Nucleus accumbens (tissue), 56 donors: ENCODE results near the gene ZNF678.

Experiments
- DNase-seq, 56 donors: peaks; one replicate each; lab custom pipeline; 2025; lab: John Stamatoyannopoulos, UW

ZNF678 gene

DNA sequence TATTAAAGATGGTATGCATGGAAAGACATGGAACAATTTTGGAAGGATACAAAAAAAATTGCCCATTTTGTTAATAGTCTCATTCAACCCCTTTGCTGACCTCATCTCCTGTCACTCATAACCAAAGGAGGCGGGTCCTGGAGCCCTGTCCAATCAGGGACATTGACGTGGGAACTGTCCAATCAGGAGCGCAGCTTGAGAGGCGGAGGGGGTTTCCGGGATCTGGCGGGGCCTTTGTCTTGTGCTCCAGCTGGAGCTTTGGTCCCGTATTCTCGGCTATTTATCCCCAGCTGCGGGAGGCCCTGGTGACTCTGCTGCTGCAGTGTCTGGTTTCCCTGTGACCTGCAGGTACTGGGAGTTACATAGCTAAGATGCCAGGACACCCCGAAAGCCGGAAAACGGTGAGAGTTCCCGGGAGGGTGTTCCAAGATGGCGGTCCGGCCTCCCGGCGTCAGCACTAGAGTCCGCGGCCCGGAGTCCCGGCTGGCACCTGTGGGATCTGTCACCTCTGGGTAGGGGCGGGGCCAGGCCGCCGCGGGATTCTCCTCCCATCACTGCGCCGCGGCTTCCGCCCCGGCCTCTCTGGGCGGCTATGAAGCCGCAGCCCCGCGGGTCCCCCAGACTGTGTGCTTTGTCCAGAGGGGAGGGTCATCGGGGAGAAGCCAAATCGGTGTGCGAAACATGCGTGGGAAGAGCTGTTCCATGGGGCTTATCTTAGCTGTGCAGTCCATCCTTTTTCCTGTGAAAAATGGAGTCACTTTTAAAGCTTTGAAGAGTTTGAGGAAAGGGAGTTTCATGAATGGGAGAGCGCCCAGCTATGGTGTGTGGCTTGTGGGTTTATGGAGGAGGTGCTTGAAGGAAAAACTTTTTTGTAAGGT is at the start of gene ZNF678:
Gene ZNF678, plus strand, starts transcription at position 233 of the 878 bp plus-strand sequence. CDS start 87,436 bp downstream, outside the sequence.
- peak in 55 of 56 donors; percentile 50 to 95 (median 85) for DNase-seq

DNA sequence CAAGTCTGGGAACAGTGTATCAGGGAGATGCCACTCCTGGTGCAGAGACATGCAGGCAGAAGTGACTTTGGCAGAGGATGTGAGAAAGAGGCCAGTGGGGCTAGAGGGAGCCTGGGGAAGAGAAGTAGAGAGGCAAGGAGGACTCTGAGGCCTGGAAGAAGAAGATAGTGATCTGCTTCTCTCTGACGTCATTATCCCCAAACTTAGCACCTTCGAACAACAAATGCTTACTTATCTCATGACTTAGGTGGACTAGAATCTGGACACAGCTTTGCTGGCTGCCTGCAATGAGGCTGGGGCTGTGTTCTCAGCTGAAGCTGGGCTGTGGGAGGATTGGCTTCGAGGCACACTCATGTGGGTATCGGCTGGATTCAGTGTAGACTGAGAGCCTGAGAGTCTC is 44.5 kb upstream of the ZNF678 start:
- DNase-seq = no peak

DNA sequence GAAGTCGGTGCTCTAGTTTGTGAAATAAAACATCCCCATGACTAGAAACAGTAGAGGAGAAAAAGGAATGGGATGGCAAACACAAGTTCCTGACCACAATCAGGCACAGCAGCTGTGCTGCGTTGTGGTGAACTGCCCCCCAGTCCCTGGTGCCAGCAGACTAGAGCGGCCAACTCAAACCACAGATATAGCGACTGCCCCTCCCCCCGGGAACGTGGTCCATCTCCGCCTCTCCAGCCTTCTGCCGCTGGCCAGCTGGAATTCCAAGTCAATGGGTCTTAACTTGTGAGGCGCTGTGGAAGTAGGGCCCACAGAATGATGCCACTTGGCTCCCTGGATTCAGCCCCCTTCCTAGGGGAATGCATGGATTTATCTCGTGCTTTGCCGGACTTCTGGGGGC is 41.6 kb upstream of the ZNF678 start:
- no peak for DNase-seq

GRCh38 chr1:227526524-227526923 is 36.8 kb upstream of the ZNF678 start:
- no peak for DNase-seq

- no peak for DNase-seq
Observed at GRCh38 chr1:227532019-227532619, 31.2 kb upstream of the ZNF678 start.

DNA sequence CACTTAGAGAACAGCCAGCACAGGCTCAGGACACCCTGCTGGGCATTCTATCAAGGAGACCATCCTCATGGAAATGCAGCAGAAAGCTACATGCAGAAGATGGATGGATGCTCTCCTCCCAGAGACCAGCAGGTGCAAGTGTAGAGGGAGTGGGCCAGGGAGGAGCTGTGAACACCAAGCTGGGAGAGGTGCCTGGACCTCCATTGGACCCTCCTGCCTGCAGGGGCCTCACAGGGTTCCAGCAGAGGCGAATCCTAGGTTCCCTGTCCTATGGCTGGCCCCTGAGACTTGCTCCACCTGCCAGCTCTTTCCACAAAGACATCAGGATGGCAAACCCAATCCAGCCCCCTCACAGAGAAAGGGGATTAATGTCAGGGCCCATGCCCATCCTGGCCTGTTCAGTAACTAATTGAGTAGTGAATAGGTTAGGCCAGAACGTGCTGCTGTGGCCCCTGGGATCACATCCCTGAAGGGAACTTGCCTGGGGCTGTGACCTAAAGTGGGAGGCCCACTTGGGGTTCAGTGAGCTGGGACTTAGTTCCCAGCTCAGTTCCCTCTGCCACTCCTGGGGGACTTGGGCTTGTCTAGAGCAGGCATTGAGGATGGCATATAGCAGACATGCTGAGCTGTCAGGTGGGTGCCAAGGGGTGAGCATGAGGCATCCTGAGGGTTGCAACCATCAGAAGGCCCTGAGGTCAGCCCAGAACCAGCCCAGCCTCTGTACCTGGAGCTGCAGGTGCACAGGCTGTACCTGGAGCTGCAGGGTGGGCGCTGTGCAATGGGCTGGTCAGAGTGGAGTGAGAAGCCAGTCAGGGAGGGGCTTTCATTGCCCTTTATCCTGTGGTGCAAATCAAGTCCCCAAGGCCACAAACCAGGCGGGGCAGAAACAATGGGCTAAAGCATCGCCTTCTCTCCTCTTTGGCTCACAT is 22.9 kb upstream of the ZNF678 start:
- DNase-seq = no peak

DNA sequence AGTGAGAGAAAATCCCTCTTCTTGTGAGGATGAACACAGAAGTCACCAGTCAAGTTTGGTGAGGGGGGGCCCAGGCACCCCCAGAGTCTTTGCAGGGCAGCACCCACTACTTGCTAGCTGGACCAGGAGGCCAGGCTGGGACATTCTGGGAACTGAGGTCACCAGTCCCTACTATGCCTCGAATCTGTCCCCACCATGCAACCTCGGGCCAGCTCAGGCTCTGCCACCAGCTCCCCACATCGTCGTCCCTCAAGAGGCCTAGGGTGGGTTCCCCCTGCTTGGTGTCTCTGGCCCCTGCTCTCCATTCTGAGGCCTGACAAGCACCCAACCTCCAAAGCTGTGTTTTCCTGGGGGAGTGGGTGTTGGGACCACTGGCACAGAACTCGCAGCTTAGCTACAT is 22.2 kb upstream of the ZNF678 start:
- no peak for DNase-seq

DNA sequence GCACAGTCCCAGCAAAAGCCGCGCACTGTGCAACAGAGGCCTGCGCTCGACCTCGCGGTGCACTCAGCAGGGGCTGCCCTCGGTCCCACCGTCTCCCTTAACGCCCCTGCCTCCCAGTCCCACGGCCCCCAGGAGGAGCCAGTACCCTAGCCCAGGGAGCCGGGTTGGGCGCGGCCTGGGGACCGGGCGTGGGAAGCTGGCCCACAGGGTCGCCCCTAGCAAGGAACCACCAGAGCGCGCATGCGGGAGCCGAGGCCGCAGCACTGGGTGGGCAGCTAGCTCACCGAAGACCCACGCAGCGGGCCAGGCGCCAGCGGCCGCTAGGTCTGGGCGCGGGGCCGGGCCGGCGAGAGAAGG is 21.6 kb upstream of the ZNF678 start:
- DNase-seq = no peak

DNA sequence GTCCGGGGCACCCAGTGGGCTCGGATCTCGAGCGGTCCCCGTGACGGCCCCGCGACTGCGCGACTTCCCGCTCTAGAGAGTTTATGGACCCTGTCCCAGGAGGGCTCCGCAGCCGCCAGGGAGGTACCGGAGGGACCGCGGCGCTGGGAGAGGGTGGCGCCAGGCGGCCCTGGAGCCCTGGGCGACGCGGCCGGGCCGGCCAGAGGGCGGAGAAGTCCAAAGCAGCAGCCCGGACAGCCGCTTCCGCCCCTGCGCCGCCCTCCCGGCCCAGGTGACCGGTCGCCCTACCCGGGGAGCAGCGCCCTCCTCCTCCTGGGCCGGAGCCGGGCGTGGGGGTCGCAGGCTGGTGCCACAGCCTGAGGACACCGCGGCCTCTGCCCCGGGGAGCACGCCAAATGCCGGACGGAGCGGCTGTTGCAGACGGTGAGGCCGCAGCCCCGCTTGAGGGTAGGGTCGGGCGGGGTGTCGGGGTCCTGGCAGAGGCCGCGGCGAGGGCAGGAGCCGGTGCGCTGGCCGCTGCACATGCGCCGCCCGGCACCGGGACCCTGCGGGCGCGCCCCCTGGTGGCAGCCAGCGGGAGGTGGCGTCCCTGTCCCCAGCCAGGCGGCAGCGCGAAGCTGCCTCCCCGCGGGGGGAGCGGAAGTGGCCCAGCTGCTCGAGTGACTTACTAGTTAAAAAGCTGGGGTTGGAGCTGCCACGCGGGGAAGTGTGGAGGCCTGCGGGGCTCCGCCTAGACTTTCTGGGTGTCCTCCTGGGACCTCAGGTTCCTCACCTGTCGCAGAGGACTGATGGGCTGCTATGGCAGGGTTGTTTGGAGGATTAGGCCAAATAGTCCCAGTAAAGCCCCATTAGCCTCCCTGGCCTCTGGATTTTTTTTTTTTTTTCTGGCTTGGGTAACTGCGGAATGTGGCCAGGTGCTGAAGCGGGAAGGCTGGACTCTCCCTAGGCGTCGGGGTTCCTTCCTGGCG is 20.9 kb upstream of the ZNF678 start:
- peak in 53 of 56 donors; percentile 28 to 87 (median 67) for DNase-seq

GRCh38 chr1:227543283-227544066 is 19.9 kb upstream of the ZNF678 start:
- DNase-seq = no peak

GRCh38 chr1:227544067-227545050 is 19.0 kb upstream of the ZNF678 start:
- DNase-seq = no peak

DNA sequence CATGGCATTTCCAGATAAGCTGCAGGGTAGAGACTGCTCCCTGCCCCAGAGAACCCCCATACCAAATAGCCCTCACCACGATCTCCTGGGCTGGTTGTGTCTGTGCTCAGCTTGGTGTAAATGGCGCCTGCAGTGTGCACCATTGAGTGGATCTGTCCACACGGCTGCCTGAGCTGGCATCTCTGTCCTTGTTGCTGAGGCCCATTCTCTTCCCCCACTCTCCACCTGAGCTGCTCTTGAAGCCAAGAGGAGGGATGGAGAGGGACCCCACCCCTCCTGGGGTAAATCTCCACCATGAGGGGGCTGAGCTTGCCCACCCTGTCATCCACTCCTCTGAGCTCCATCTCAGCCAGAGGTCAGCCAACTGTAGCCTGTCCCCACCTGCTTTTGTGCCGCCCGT is 18.0 kb upstream of the ZNF678 start:
- no peak for DNase-seq

DNA sequence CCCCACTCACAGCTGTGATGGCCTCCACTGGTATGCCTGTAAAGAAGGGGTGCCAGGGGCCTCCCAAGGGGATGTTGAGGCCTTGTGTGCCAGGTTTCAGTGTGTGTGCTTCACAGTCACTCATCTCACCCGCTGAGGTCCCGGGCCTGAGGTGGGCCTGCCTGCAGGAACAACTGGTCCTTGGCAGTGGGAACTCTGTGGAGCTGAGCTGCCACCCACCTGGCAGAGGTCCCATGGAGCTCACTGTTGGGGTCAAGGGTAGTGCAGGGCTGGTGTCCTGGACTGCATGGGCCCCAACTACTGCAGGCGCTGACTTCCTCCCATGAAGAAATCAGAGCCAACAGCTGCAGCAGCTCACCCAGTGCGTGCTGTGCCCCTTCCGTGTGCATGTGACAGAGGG is 17.3 kb upstream of the ZNF678 start:
- DNase-seq = no peak

- DNase-seq = no peak
Observed at GRCh38 chr1:227546598-227547309, 16.6 kb upstream of the ZNF678 start.

DNA sequence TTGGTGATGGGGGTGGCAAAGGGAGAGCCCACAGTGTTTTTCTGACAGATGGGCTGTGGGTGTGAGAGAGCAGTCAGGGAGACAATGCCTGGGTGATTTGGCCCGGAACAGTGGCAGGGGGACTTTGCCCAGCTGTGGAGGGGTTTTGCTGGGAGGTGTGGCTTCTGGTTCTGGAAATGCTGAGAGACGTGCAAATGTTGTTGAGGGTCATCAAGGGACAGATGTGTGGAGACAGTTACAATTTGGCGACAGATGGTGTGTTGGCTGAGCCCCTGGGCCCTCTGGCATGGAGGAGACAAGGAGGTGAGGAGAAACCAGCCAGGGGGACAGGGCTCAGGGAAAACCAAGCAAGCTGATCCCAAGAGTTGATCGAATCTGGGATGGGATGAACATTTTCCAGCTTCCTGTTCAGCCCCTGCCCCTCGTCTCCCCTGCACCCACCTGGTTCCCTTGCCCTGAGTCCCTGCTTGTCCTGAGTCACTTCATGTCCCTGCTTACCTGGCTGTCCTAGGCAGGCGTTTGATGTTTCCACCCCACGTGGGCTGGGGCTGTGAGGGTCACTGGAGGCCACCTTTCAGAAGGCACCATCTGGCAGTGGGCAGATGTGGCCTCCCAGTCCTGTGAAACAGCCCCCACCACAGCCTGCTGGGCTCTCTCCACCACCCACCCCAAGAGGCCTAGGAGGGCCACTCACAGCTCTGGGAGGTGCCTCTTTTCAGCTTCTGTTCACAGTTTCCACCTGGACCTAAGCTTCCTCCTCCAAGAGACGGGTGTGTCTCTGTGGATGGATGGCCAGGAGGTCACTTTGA is 15.8 kb upstream of the ZNF678 start:
- no peak for DNase-seq

- DNase-seq = no peak
Observed at GRCh38 chr1:227548119-227548397, 15.3 kb upstream of the ZNF678 start.

DNA sequence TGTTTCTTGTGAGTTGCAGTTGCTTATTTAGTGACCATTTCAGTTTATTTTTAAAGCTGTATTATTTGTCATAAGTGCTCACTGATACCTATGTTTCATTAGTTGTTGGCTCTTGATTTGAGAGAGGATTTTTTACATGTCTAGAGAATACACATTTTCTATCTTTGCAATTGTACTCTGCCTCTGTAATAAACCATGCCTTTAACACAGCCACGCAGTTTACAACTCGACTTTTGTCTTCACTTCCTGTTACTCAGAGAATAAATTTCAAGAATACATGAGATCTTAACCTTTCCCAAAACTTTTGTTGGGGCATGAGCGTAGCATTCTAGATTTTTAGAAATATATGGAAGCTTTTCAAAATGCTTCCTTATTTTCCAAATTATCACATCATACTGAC is 14.9 kb upstream of the ZNF678 start:
- no peak for DNase-seq
